GM19023 (cell line): ENCODE data around the gene KRTAP5-9.
"Not testable (repeated sequence)": the region's sequence is repeated elsewhere in the genome, so short reads cannot be mapped to it uniquely, and the experiment has no call there.

Experiments
- ATAC-seq: cut with Tn5 transposase; IDR thresholded peaks from one replicate; pipeline ENCODE4 v1.9.1; 2021; ENCODE audit warnings: mild to moderate bottlenecking, moderate library complexity; ENCODE audit not compliant: unreplicated experiment

Gene KRTAP5-9

GRCh38 chr11:71548120-71548519 is at the start of gene KRTAP5-9:
KRTAP5-9 (plus strand) TSS chr11:71548420; CDS start chr11:71548658, 238 bp downstream.
- no peak for ATAC-seq

GRCh38 chr11:71499125-71499524 is 49.1 kb upstream of the KRTAP5-9 start:
- ATAC-seq = no peak

DNA sequence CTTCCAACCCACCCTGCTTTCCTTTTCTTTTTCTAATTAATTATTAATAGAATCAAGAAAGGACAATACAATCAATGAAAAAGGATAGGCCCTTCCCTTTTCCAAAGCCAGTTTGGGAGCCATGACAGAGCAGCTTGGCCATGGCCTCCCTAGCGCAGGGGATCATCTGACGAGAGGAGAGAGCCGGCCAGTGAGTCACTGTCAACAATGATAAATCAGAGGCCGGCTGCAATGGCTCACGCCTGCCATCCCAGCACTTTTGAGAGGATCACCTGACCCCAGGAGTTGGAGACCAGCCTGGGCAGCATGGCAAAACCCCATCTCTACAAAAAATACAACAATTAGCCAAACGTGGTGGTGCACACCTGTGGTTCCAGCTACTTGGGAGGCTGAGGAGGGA is 48.7 kb upstream of the KRTAP5-9 start:
- no peak for ATAC-seq

DNA sequence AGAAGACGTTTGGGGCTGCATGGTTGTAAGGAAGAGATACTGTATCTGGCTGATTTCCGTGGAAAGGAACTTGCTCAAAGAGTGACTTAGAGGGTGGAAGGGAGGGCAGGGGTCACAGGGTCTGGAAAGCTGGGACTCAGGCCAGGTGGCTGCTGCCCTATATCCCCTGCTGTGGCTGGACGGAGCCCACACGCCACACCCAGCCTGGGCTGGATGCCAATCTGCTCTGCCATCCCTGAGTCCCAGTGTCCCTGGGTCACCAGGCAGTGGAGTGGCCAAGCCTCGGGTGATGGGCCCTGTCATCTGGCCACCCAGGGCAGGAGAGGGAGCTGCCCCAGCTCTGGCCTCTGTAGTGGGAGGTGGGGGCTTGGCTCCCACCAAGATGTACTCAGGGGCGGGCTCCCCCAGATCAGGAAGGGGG is 47.6 kb upstream of the KRTAP5-9 start:
- ATAC-seq = no peak

- ATAC-seq = no peak
These were observed 46.9 kb upstream of the KRTAP5-9 start for GRCh38 chr11:71501071-71501985.

GRCh38 chr11:71502026-71502425 is 46.2 kb upstream of the KRTAP5-9 start:
- no peak for ATAC-seq

DNA sequence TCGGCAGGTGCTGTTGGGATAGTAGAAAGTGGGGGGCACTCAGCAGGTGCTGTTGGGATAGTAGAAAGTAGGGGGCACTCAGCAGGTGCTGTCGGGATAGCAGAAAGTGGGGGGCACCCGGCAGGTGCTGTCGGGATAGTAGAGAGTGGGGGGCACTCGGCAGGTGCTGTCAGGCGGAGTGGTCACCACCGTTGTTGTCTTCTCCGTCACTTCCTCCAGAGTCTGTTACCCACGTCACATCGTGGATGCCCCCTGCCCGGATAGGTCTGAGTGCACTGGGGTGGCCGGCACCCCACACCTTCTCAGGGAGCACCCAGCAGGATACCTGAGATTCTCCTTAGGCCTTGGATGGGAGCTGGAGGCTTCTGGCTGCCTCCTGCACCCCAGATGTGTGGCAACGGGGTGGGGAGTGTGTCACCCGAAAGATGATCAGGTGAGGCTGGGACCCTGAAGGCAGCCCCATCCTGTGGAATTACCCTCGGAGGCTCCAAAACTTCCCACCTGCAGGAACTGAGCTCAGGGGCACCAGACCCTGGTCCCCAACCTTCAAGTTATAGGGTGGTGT is 45.3 kb upstream of the KRTAP5-9 start:
- ATAC-seq = no peak

- no peak for ATAC-seq
These were observed 43.7 kb upstream of the KRTAP5-9 start for GRCh38 chr11:71504531-71504930.

GRCh38 chr11:71505001-71505400 is 43.2 kb upstream of the KRTAP5-9 start:
- ATAC-seq = no peak

DNA sequence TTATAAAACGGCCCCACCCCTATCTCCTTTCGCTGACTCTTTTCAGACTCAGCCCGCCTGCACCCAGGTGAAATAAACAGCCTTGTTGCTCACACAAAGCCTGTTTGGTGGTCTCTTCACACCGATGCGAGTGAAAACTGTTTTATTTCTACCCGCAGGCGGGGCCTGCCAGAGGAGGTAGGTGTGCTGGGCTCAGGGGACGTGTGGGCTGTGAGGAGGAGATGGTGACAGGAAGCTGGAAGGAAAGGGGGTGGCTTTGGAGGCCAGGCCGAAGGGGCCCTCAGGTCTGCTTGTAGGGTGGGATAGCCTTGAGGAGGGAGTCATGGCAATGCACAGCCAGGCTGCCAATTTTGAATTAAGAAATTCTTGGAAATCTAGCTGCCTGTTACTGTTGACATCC is 42.4 kb upstream of the KRTAP5-9 start:
- ATAC-seq = no peak

GRCh38 chr11:71507102-71507501 is 41.1 kb upstream of the KRTAP5-9 start:
- ATAC-seq = no peak

DNA sequence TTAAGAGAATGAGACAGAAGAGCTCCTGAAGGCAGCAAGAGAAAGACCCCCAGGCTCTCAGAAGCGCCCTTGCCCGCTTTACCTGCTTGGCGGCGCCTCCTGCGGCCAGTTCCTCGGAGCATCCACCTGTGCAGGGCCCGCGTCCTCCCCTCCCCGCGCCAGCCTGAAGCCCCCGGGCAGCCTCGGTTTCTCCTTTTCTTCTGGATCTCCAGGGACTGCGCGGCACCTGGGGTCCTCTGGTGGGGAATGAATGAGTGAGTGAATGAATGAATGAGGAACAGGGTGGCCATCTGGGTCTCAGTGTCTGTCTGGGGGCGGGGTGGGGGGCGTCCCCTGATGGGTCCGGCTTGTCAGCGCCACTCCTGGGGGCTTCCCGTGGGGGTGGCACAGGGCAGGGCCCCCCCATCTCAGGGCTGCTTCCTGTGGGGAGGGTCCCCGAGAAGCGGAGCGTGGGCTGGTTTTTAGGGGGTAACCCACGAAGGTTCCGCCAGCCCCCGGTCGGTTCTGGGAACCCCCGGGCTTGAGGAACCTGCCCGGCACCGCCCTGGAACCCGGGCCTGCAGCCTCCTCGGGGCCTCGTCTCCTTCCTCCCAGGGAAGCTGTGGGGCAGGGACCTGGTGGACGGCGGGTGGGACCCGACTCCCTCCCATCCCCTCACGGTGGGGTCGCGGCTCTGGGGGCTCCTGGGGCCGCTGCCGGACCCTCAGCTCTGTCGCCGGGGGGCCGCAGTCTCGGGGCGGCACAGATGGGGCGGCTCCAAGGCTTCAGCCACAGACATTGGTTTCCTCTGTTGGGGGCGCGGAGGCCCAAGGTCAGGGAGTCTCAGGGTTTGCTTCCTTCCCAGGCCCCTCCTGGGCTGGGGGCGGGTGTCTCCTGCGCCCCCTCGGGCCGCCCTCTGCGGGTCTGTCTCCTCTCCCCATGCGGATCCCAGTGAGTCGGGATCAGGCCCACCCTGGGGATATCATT is 29.4 kb upstream of the KRTAP5-9 start:
- ATAC-seq = no peak

- no peak for ATAC-seq
These were observed 28.7 kb upstream of the KRTAP5-9 start for GRCh38 chr11:71519546-71519945.

DNA sequence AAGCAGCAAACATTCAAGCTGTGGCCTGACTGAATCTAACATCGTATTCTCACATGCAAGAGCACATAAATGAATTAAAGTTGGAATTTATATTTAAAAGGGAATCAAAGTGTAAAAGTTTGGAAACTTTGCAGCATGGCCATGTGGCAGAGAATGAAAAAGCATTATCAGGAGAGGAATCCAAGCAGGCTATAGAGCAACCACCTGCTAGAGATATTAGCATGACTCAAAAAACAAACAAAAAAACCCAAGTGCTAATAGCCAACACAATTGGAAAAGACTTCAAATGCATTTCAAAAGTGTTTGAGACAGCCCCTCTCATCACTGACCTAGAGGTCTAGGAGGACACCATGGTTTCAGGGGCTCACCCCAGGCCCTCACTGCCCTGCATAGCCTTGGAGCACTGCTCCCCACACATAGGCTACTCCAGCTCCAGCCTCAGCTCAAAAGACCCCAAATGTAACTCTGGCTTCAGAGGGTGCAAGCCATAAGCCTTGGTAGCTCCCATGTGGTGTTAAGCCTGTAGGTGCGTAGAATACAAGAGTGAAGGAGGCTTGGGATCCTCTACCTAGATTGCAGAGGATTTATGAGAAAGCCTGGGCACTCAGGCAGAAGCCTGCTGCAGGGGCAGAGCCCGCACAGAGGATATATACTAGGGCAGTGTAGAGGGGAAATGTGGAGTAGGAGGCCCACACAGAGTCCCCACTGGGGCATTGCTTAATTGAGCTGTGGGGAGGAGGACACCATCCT is 22.9 kb upstream of the KRTAP5-9 start:
- ATAC-seq = no peak

- no peak for ATAC-seq
These were observed 22.2 kb upstream of the KRTAP5-9 start for GRCh38 chr11:71525938-71526495.

- not testable (repeated sequence) for ATAC-seq
These were observed 21.2 kb upstream of the KRTAP5-9 start, which contains the start of gene KRTAP5-7 for GRCh38 chr11:71526796-71527575. KRTAP5-7 (plus strand) TSS chr11:71527267; CDS start chr11:71527301, 34 bp downstream.

- ATAC-seq = no peak
These were observed 20.5 kb upstream of the KRTAP5-9 start for GRCh38 chr11:71527576-71528210.

GRCh38 chr11:71530602-71531001 is 17.6 kb upstream of the KRTAP5-9 start:
- no peak for ATAC-seq
